ENCODE data around the gene GRIP2. TPM values are rescaled to one million over a fixed set of nuclear protein-coding genes. Genes with fewer than 3 reads are reported as not detected.

Gene GRIP2
- total RNA-seq, 6 experiments from 2014 or later, result 0.04 to 0.44 (median 0.33) TPM; not detected in 1

- no peak for TF ChIP-seq POLR2A (IDR thresholded peaks at IDR 0.05)
- TF ChIP-seq CTCF (IDR thresholded peaks at IDR 0.05), result no peak
- H3K36me3 ChIP-seq, result no peaks in the 10 kb centered on the region
- H3K4me1 ChIP-seq, result peaks cover 0 to 5% (median 0%) of the 10 kb centered on the region in 4 donors
- no peaks in the 10 kb centered on the region for H3K27me3 ChIP-seq
- WGBS (ENCODE audit: insufficient coverage, low coverage, low lambda C conversion rate, missing lambda C conversion rate), result 70% methylated on average over 6 of the region's 11 CpGs
- H3K4me3 ChIP-seq, result no peak overlapping the region
- H3K9me3 ChIP-seq, result no peaks in the 10 kb centered on the region
- intact Hi-C loops (cut with DNase I), result no loop called here
- ATAC-seq (no peak), DNase-seq (no peak)
- no peak overlapping the region for H3K27ac ChIP-seq
These were observed 29.4 kb upstream of the GRIP2 start for GRCh38 chr3:14569474-14570000.

GRCh38 chr3:14568269-14568668 lies 28.1 kb upstream of the GRIP2 start:
- no peak overlapping the region for H3K4me3 ChIP-seq
- TF ChIP-seq POLR2A (IDR thresholded peaks at IDR 0.05), result no peak
- no peak for TF ChIP-seq CTCF (IDR thresholded peaks at IDR 0.05)
- 89% methylated on average over 5 of the region's 7 CpGs for WGBS (ENCODE audit: insufficient coverage, low coverage, low lambda C conversion rate, missing lambda C conversion rate)
- no peaks in the 10 kb centered on the region for H3K36me3 ChIP-seq
- intact Hi-C loops (cut with DNase I), result no loop called here
- H3K27ac ChIP-seq, result no peak overlapping the region
- ATAC-seq (no peak), DNase-seq (no peak)
- H3K9me3 ChIP-seq, result no peaks in the 10 kb centered on the region
- H3K4me1 ChIP-seq, result peaks cover 0 to 5% (median 0%) of the 10 kb centered on the region in 4 donors
- no peaks in the 10 kb centered on the region for H3K27me3 ChIP-seq

GRCh38 chr3:14566812-14567211 lies 26.7 kb upstream of the GRIP2 start:
- WGBS (ENCODE audit: insufficient coverage, low coverage, low lambda C conversion rate, missing lambda C conversion rate), result 49% methylated on average over 2 of the region's 2 CpGs
- DNase-seq (no peak), ATAC-seq (no peak)
- H3K27me3 ChIP-seq, result no peaks in the 10 kb centered on the region
- H3K4me3 ChIP-seq, result no peak overlapping the region
- intact Hi-C loops (cut with DNase I), result no loop called here
- TF ChIP-seq POLR2A (IDR thresholded peaks at IDR 0.05) (no peak), CTCF (IDR thresholded peaks at IDR 0.05) (no peak)
- H3K36me3 ChIP-seq, result no peaks in the 10 kb centered on the region
- no peaks in the 10 kb centered on the region for H3K9me3 ChIP-seq
- peaks cover 0 to 5% (median 0%) of the 10 kb centered on the region in 4 donors for H3K4me1 ChIP-seq
- no peak overlapping the region for H3K27ac ChIP-seq

GRCh38 chr3:14565868-14566588 lies 25.9 kb upstream of the GRIP2 start:
- H3K4me1 ChIP-seq, result peaks cover 0 to 5% (median 0%) of the 10 kb centered on the region in 4 donors
- DNase-seq (no peak), ATAC-seq (peak; percentile 31 to 82 (median 64))
- no peak overlapping the region for H3K27ac ChIP-seq
- no peak overlapping the region for H3K4me3 ChIP-seq
- H3K27me3 ChIP-seq, result no peaks in the 10 kb centered on the region
- no peaks in the 10 kb centered on the region for H3K36me3 ChIP-seq
- 34% methylated on average over 5 of the region's 10 CpGs for WGBS (ENCODE audit: insufficient coverage, low coverage, low lambda C conversion rate, missing lambda C conversion rate)
- H3K9me3 ChIP-seq, result no peaks in the 10 kb centered on the region
- TF ChIP-seq POLR2A (IDR thresholded peaks at IDR 0.05) (no peak), CTCF (IDR thresholded peaks at IDR 0.05) (no peak)
- intact Hi-C loops (cut with DNase I), result no loop called here
